ENCODE results near the gene CBX8.

The CBX8 gene

GRCh38 chr17:79750650-79751545 lies 46.0 kb downstream of the CBX8 start:
- DNase-seq (ENCODE audit: low read depth, low spot score), result no peak

GRCh38 chr17:79749958-79750357 lies 46.9 kb downstream of the CBX8 start:
- DNase-seq (ENCODE audit: low read depth, low spot score), result no peak

GRCh38 chr17:79749156-79749815 lies 47.6 kb downstream of the CBX8 start:
- DNase-seq (ENCODE audit: low read depth, low spot score), result no peak

GRCh38 chr17:79748295-79749099 lies 48.4 kb downstream of the CBX8 start:
- DNase-seq (ENCODE audit: low read depth, low spot score), result no peak

- DNase-seq (ENCODE audit: low read depth, low spot score), result no peak
Observed at GRCh38 chr17:79747508-79748294, 49.2 kb downstream of the CBX8 start.

GRCh38 chr17:79746889-79747507 lies 49.9 kb downstream of the CBX8 start:
- DNase-seq (ENCODE audit: low read depth, low spot score), result no peak

- DNase-seq (ENCODE audit: low read depth, low spot score), result no peak
Observed at GRCh38 chr17:79745641-79746105, 51.2 kb downstream of the CBX8 start.

GRCh38 chr17:79743614-79744013 lies 53.3 kb downstream of the CBX8 start:
- no peak for DNase-seq (ENCODE audit: low read depth, low spot score)

- no peak for DNase-seq (ENCODE audit: low read depth, low spot score)
Observed at GRCh38 chr17:79742951-79743476, 53.9 kb downstream of the CBX8 start.

- DNase-seq (ENCODE audit: low read depth, low spot score), result no peak
Observed at GRCh38 chr17:79742589-79742918, 54.3 kb downstream of the CBX8 start.

Measured in activated CD4-positive, CD25-positive, alpha-beta regulatory T cell treated with anti-CD3 and anti-CD28 coated beads, Interleukin-2, amount 50 U/mL, for 16 hours (primary cell).